Type B pancreatic cell (in vitro differentiated cells): ENCODE measurements around the gene THBS1. TPM values are rescaled to one million over a fixed set of nuclear protein-coding genes. Genes with fewer than 3 reads are reported as not detected.

Experiments
- DNase-seq: peaks from one replicate; pipeline ENCODE4 v3.0.0; 2021; ENCODE audit warnings: mixed read lengths; ENCODE audit not compliant: unreplicated experiment; ENCODE audit errors: extremely low spot score
- H3K27ac Mint-ChIP-seq: 2 replicates; pipeline ENCODE4 v1.8.0; 2021; ENCODE audit warnings: mild to moderate bottlenecking, mixed read lengths
- H3K27me3 Mint-ChIP-seq: 2 replicates; pipeline ENCODE4 v1.8.0; 2021; ENCODE audit warnings: mixed read lengths
- H3K36me3 Mint-ChIP-seq: 2 replicates; pipeline ENCODE4 v1.8.0; 2021; ENCODE audit warnings: mixed read lengths
- H3K4me1 Mint-ChIP-seq: one replicate; pipeline ENCODE4 v1.8.0; 2021; ENCODE audit warnings: mixed read lengths; ENCODE audit not compliant: unreplicated experiment
- H3K4me3 Mint-ChIP-seq: 2 replicates; pipeline ENCODE4 v1.8.0; 2021; ENCODE audit warnings: mild to moderate bottlenecking, mixed read lengths
- H3K9me3 Mint-ChIP-seq: 2 replicates; pipeline ENCODE4 v1.8.0; 2021; ENCODE audit warnings: mixed read lengths
- CTCF ChIP-seq: fragments of 200-600 bp; sonication (generic); conservative IDR thresholded peaks from 2 replicates; pipeline ENCODE4 v1.5.0; 2021; ENCODE audit warnings: antibody characterized with exemption, mild to moderate bottlenecking
- long read RNA-seq: library from polyadenylated mRNA; unstranded; transcript quantifications from one replicate; pipeline ENCODE4 v2.0.0, GENCODE V29; 2020
- total RNA-seq: library from RNA; stranded (reverse); gene quantifications from 2 replicates; pipeline ENCODE4 v1.2.1, GENCODE V29; 2021; ENCODE audit warnings: low replicate concordance

THBS1 gene
- 51.7 and 137 TPM in 2 replicates for total RNA-seq
- long read RNA-seq, full-length matches to known transcripts, result 2 of 5 reads
- long read RNA-seq, partial matches to known transcripts, result 2 of 5 reads
- long read RNA-seq, other reads (novel, unspliced or antisense), result 1 of 5 reads

GRCh38 chr15:39580485-39581241 is at the start of gene THBS1:
TSS of gene THBS1 (plus strand) at chr15:39581079. CDS start at chr15:39581858, 779 bp downstream.
- H3K4me1 Mint-ChIP-seq, result peaks cover 16% of the 10 kb centered on the region
- H3K4me3 Mint-ChIP-seq, result peak within 1 kb of the TSS; percentile 95
- no peaks in the 10 kb centered on the region for H3K9me3 Mint-ChIP-seq
- TF ChIP-seq CTCF, result peak; percentile 52
- DNase-seq, result peak; percentile 89
- H3K36me3 Mint-ChIP-seq, result peaks cover 12% of the 10 kb centered on the region
- H3K27me3 Mint-ChIP-seq, result peaks cover 41% of the 10 kb centered on the region
- H3K27ac Mint-ChIP-seq, result peak within 1 kb of the TSS; percentile 88

- Mint-ChIP-seq H3K27me3 (peaks cover 3% of the 10 kb centered on the region), H3K27ac (no peak overlapping the region), H3K9me3 (peaks cover 17% of the 10 kb centered on the region), H3K4me1 (peaks cover 6% of the 10 kb centered on the region), H3K36me3 (no peaks in the 10 kb centered on the region), H3K4me3 (no peak overlapping the region)
- no peak for DNase-seq
- TF ChIP-seq CTCF, result no peak
These were observed 45.9 kb upstream of the THBS1 start for GRCh38 chr15:39534996-39535395.

GRCh38 chr15:39535466-39535865 is 45.4 kb upstream of the THBS1 start:
- no peak overlapping the region for H3K4me3 Mint-ChIP-seq
- no peak for DNase-seq
- TF ChIP-seq CTCF, result no peak
- no peaks in the 10 kb centered on the region for H3K36me3 Mint-ChIP-seq
- H3K27me3 Mint-ChIP-seq, result peaks cover 3% of the 10 kb centered on the region
- no peak overlapping the region for H3K27ac Mint-ChIP-seq
- H3K9me3 Mint-ChIP-seq, result peaks cover 15% of the 10 kb centered on the region
- peaks cover 6% of the 10 kb centered on the region for H3K4me1 Mint-ChIP-seq

- Mint-ChIP-seq H3K4me3 (no peak overlapping the region), H3K4me1 (peaks cover 6% of the 10 kb centered on the region), H3K27me3 (peaks cover 3% of the 10 kb centered on the region), H3K9me3 (peaks cover 9% of the 10 kb centered on the region), H3K27ac (no peak overlapping the region), H3K36me3 (no peaks in the 10 kb centered on the region)
- DNase-seq, result no peak
- TF ChIP-seq CTCF, result no peak
These were observed 41.9 kb upstream of the THBS1 start for GRCh38 chr15:39538936-39539335.

- DNase-seq, result no peak
- no peak for TF ChIP-seq CTCF
- no peak overlapping the region for H3K4me3 Mint-ChIP-seq
- no peak overlapping the region for H3K27ac Mint-ChIP-seq
- H3K4me1 Mint-ChIP-seq, result peaks cover under 1% of the 10 kb centered on the region
- no peaks in the 10 kb centered on the region for H3K36me3 Mint-ChIP-seq
- H3K9me3 Mint-ChIP-seq, result peaks cover 6% of the 10 kb centered on the region
- peaks cover under 1% of the 10 kb centered on the region for H3K27me3 Mint-ChIP-seq
These were observed 41.4 kb upstream of the THBS1 start for GRCh38 chr15:39539466-39539865.
